ENCODE measurements around the gene FIP1L1. TPM values are rescaled to one million over a fixed set of nuclear protein-coding genes. Genes with fewer than 3 reads are reported as not detected.

FIP1L1 gene
- polyA plus RNA-seq, 6 donors from 2014 or later: 59.8 to 83.7 (median 71.0) TPM

GRCh38 chr4:53421791-53422190 lies 44.4 kb downstream of the FIP1L1 start:
- DNase-seq (no peak), ATAC-seq (ENCODE audit: low read depth in 2 of 2) (no peak)
- no peaks in the 10 kb centered on the region for H3K9me3 Mint-ChIP-seq
- H3K36me3 Mint-ChIP-seq: peaks cover 5 to 7% of the 10 kb centered on the region in 2 donors
- peaks cover 0 to 14% (median 0%) of the 10 kb centered on the region in 3 donors for H3K4me1 Mint-ChIP-seq
- no peak overlapping the region for H3K27ac Mint-ChIP-seq
- no peaks in the 10 kb centered on the region for H3K27me3 Mint-ChIP-seq
- H3K4me3 Mint-ChIP-seq: no peak overlapping the region

GRCh38 chr4:53422367-53422766 lies 44.9 kb downstream of the FIP1L1 start:
- Mint-ChIP-seq H3K9me3 (no peaks in the 10 kb centered on the region), H3K36me3 (peaks cover 5 to 7% of the 10 kb centered on the region in 2 donors), H3K4me1 (peaks cover 0 to 14% (median 0%) of the 10 kb centered on the region in 3 donors), H3K27ac (no peak overlapping the region), H3K4me3 (no peak overlapping the region), H3K27me3 (no peaks in the 10 kb centered on the region)
- ATAC-seq (ENCODE audit: low read depth in 2 of 2) (no peak), DNase-seq (no peak)

- Mint-ChIP-seq H3K36me3 (no peaks in the 10 kb centered on the region), H3K4me3 (no peak overlapping the region), H3K27me3 (no peaks in the 10 kb centered on the region), H3K4me1 (peaks cover 0 to 9% (median 0%) of the 10 kb centered on the region in 3 donors), H3K9me3 (no peaks in the 10 kb centered on the region), H3K27ac (peak overlapping the region in 3 of 6 donors; percentile 1 to 91 (median 18))
- DNase-seq (no peak), ATAC-seq (ENCODE audit: low read depth in 2 of 2) (no peak)
Measured at GRCh38 chr4:53424280-53424679, 46.8 kb downstream of the FIP1L1 start.

GRCh38 chr4:53427366-53427765 lies 49.9 kb downstream of the FIP1L1 start:
- Mint-ChIP-seq H3K27me3 (no peaks in the 10 kb centered on the region), H3K9me3 (no peaks in the 10 kb centered on the region), H3K27ac (no peak overlapping the region), H3K4me3 (no peak overlapping the region), H3K36me3 (peaks cover 0 to 4% of the 10 kb centered on the region in 2 donors), H3K4me1 (peaks cover 0 to 13% (median 0%) of the 10 kb centered on the region in 3 donors)
- no peak for DNase-seq
- no peak for ATAC-seq (ENCODE audit: low read depth in 2 of 2)

- H3K4me3 Mint-ChIP-seq: no peak overlapping the region
- H3K27me3 Mint-ChIP-seq: no peaks in the 10 kb centered on the region
- no peaks in the 10 kb centered on the region for H3K9me3 Mint-ChIP-seq
- ATAC-seq (ENCODE audit: low read depth in 2 of 2) (no peak), DNase-seq (no peak)
- no peak overlapping the region for H3K27ac Mint-ChIP-seq
- peaks cover 0 to 4% (median 0%) of the 10 kb centered on the region in 3 donors for H3K4me1 Mint-ChIP-seq
- H3K36me3 Mint-ChIP-seq: peaks cover 0 to 16% of the 10 kb centered on the region in 2 donors
Measured at GRCh38 chr4:53431052-53431451, 53.6 kb downstream of the FIP1L1 start.

- Mint-ChIP-seq H3K9me3 (no peaks in the 10 kb centered on the region), H3K27me3 (no peaks in the 10 kb centered on the region), H3K36me3 (peaks cover under 1 to 23% of the 10 kb centered on the region in 2 donors), H3K4me1 (peaks cover 0 to 4% (median 3%) of the 10 kb centered on the region in 3 donors), H3K4me3 (no peak overlapping the region), H3K27ac (peak overlapping the region in 2 of 6 donors; percentile 12 to 56)
- no peak for DNase-seq
- no peak for ATAC-seq (ENCODE audit: low read depth in 2 of 2)
Measured at GRCh38 chr4:53432528-53433424, 55.3 kb downstream of the FIP1L1 start.

- Mint-ChIP-seq H3K27ac (peak overlapping the region in 2 of 6 donors; percentile 48 to 49), H3K9me3 (no peaks in the 10 kb centered on the region), H3K27me3 (no peaks in the 10 kb centered on the region), H3K4me1 (peaks cover 0 to 9% (median 3%) of the 10 kb centered on the region in 3 donors), H3K36me3 (peaks cover 11 to 22% of the 10 kb centered on the region in 2 donors), H3K4me3 (no peak overlapping the region)
- DNase-seq (no peak), ATAC-seq (ENCODE audit: low read depth in 2 of 2) (no peak)
Measured at GRCh38 chr4:53436251-53436650, 58.8 kb downstream of the FIP1L1 start.

- Mint-ChIP-seq H3K27me3 (no peaks in the 10 kb centered on the region), H3K27ac (peak overlapping the region in 1 of 6 donors; percentile 46), H3K36me3 (peaks cover 20 to 38% of the 10 kb centered on the region in 2 donors), H3K4me1 (peaks cover 0 to 9% (median 3%) of the 10 kb centered on the region in 3 donors), H3K4me3 (no peak overlapping the region), H3K9me3 (no peaks in the 10 kb centered on the region)
- DNase-seq (no peak), ATAC-seq (ENCODE audit: low read depth in 2 of 2) (no peak)
Measured at GRCh38 chr4:53441564-53441963, 64.1 kb downstream of the FIP1L1 start.

- DNase-seq (no peak), ATAC-seq (ENCODE audit: low read depth in 2 of 2) (no peak)
- Mint-ChIP-seq H3K27me3 (no peaks in the 10 kb centered on the region), H3K4me3 (no peak overlapping the region), H3K27ac (peak overlapping the region in 3 of 6 donors; percentile 7 to 77 (median 43)), H3K4me1 (no peaks in the 10 kb centered on the region), H3K9me3 (no peaks in the 10 kb centered on the region), H3K36me3 (peaks cover 17 to 31% of the 10 kb centered on the region in 2 donors)
Measured at GRCh38 chr4:53444954-53445353, 67.5 kb downstream of the FIP1L1 start.

GRCh38 chr4:53450773-53451172 lies 73.3 kb downstream of the FIP1L1 start:
- no peaks in the 10 kb centered on the region for H3K27me3 Mint-ChIP-seq

GRCh38 chr4:53453385-53453784 lies 75.9 kb downstream of the FIP1L1 start:
- Mint-ChIP-seq H3K4me3 (no peak overlapping the region), H3K9me3 (no peaks in the 10 kb centered on the region), H3K27ac (no peak overlapping the region), H3K27me3 (no peaks in the 10 kb centered on the region), H3K4me1 (peaks cover 0 to 3% (median 0%) of the 10 kb centered on the region in 3 donors), H3K36me3 (peaks cover 13 to 20% of the 10 kb centered on the region in 2 donors)
- ATAC-seq (ENCODE audit: low read depth in 2 of 2) (no peak), DNase-seq (no peak)

More at GRCh38 chr4:53450773-53451172, 73.3 kb downstream of the FIP1L1 start:
- peak overlapping the region in 4 of 6 donors; percentile 32 to 87 (median 72) for H3K27ac Mint-ChIP-seq
- H3K9me3 Mint-ChIP-seq: no peaks in the 10 kb centered on the region
- peaks cover 0 to 3% (median 0%) of the 10 kb centered on the region in 3 donors for H3K4me1 Mint-ChIP-seq
- no peak for DNase-seq
- H3K4me3 Mint-ChIP-seq: no peak overlapping the region
- H3K36me3 Mint-ChIP-seq: peaks cover 16 to 19% of the 10 kb centered on the region in 2 donors
- no peak for ATAC-seq (ENCODE audit: low read depth in 2 of 2)

GRCh38 chr4:53455766-53456165 lies 78.3 kb downstream of the FIP1L1 start:
- ATAC-seq (ENCODE audit: low read depth in 2 of 2) (no peak), DNase-seq (no peak)
- Mint-ChIP-seq H3K27ac (no peak overlapping the region), H3K36me3 (peaks cover 25 to 28% of the 10 kb centered on the region in 2 donors), H3K27me3 (no peaks in the 10 kb centered on the region), H3K4me1 (peaks cover 0 to 3% (median 0%) of the 10 kb centered on the region in 3 donors), H3K9me3 (no peaks in the 10 kb centered on the region), H3K4me3 (no peak overlapping the region)

- ATAC-seq (ENCODE audit: low read depth in 2 of 2) (no peak), DNase-seq (no peak)
- H3K27ac Mint-ChIP-seq: no peak overlapping the region
- no peak overlapping the region for H3K4me3 Mint-ChIP-seq
- no peaks in the 10 kb centered on the region for H3K9me3 Mint-ChIP-seq
- H3K27me3 Mint-ChIP-seq: no peaks in the 10 kb centered on the region
- peaks cover 25 to 28% of the 10 kb centered on the region in 2 donors for H3K36me3 Mint-ChIP-seq
- peaks cover 0 to 3% (median 0%) of the 10 kb centered on the region in 3 donors for H3K4me1 Mint-ChIP-seq
Measured at GRCh38 chr4:53456178-53456577, 78.7 kb downstream of the FIP1L1 start.

- H3K4me3 Mint-ChIP-seq: no peak overlapping the region
- H3K36me3 Mint-ChIP-seq: peaks cover 24 to 48% of the 10 kb centered on the region in 2 donors
- H3K27me3 Mint-ChIP-seq: no peaks in the 10 kb centered on the region
- ATAC-seq (ENCODE audit: low read depth in 2 of 2) (no peak), DNase-seq (no peak)
- H3K4me1 Mint-ChIP-seq: peaks cover 0 to 3% (median 0%) of the 10 kb centered on the region in 3 donors
- no peaks in the 10 kb centered on the region for H3K9me3 Mint-ChIP-seq
- H3K27ac Mint-ChIP-seq: no peak overlapping the region
Measured at GRCh38 chr4:53459548-53459947, 82.1 kb downstream of the FIP1L1 start.

Data from naive B cell (primary cell).